PFSK-1 (cell line): ENCODE measurements around the gene BLOC1S4.

Experiments
- FOXP2 ChIP-seq: optimal IDR thresholded peaks from 2 replicates; pipeline ENCODE3; 2011; ENCODE audit warnings: borderline replicate concordance, control low read depth, inconsistent platforms; ENCODE audit not compliant: insufficient read depth; ENCODE audit errors: extremely low read length, extremely low read depth
- POLR2AphosphoS5 ChIP-seq: IDR thresholded peaks from 2 replicates; pipeline ENCODE4 v1.6.1; 2012; ENCODE audit warnings: low read depth, mild to moderate bottlenecking, control low read depth, low read length, moderate library complexity
- TF ChIP-seq, protein P1 (sequence below), 2 experiments: IDR thresholded peaks; 2 replicates each; pipeline versions ENCODE4 v1.6.1 to v1.8.0; 2011 to 2012; ENCODE audit warnings: low read depth in 2 of 2, low read length in 2 of 2, control low read depth in 1 of 2, inconsistent platforms in 1 of 2, mild to moderate bottlenecking in 1 of 2, moderate library complexity in 1 of 2; ENCODE audit not compliant: insufficient read depth in 1 of 2

DNA sequence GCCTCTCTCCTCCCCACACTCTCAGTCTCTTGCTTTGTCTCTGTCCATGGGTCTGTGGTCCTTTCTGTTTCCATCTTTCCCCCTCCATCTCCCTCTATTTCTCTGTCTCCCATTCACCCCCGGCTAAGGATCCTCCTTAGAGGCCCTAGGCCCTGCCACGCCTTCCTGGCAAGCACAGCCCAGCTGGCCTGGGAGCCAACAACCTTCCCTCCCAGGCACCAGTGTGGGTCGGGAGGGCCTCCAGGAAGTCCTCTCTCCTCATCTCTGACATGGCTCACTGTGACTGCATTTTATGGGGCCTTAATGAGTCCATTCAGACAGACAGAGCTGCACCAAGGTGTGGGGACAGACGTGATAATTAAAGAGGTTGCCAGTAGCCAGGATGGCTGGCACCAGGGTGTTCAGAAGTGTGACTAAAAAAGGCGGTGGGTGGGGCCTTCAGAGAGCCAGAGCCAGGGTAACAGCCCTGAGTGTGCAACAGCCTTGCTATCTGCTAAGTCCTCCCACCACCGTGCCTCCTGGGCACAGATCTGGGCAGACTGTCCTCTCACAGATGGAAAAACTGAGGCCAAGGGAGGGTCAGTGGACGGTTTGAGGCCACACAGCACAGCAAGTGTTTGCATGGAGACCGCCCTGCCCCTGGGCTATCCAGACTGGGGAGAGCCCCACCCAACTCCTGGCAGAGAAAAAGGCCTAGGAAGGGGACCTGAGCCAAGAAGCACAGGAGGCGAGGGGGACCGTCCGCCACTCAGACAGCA, 31.5 kb downstream of the BLOC1S4 start:
- TF ChIP-seq POLR2AphosphoS5 (no peak), FOXP2 (no peak)
- TF ChIP-seq, protein P1, sequence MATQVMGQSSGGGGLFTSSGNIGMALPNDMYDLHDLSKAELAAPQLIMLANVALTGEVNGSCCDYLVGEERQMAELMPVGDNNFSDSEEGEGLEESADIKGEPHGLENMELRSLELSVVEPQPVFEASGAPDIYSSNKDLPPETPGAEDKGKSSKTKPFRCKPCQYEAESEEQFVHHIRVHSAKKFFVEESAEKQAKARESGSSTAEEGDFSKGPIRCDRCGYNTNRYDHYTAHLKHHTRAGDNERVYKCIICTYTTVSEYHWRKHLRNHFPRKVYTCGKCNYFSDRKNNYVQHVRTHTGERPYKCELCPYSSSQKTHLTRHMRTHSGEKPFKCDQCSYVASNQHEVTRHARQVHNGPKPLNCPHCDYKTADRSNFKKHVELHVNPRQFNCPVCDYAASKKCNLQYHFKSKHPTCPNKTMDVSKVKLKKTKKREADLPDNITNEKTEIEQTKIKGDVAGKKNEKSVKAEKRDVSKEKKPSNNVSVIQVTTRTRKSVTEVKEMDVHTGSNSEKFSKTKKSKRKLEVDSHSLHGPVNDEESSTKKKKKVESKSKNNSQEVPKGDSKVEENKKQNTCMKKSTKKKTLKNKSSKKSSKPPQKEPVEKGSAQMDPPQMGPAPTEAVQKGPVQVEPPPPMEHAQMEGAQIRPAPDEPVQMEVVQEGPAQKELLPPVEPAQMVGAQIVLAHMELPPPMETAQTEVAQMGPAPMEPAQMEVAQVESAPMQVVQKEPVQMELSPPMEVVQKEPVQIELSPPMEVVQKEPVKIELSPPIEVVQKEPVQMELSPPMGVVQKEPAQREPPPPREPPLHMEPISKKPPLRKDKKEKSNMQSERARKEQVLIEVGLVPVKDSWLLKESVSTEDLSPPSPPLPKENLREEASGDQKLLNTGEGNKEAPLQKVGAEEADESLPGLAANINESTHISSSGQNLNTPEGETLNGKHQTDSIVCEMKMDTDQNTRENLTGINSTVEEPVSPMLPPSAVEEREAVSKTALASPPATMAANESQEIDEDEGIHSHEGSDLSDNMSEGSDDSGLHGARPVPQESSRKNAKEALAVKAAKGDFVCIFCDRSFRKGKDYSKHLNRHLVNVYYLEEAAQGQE (IDR thresholded peaks at IDR 0.05; ENCODE audit: insufficient read depth in 1 of 2, low read depth in 2 of 2, low read length in 2 of 2), result no peak
